Thyroid gland (tissue), 4 donors: ENCODE measurements around the gene VAMP5.

Experiments
- CTCF ChIP-seq, 6 experiments: fragments of 200-600 bp in 3 of 6; fragments of 450-650 bp in 3 of 6; sonication (generic) in 3 of 6; IDR thresholded peaks; one replicate each; pipeline ENCODE4 v1.5.1; 2016 to 2019; ENCODE audit warnings: antibody characterized with exemption in 6 of 6, mild to moderate bottlenecking in 2 of 6, inconsistent platforms in 1 of 6, moderate library complexity in 1 of 6
- POLR2A ChIP-seq, 2 donors: fragments of 450-650 bp; IDR thresholded peaks; one replicate each; pipeline ENCODE4 v1.6.1; 2017; ENCODE audit warnings: antibody characterized with exemption in 2 of 2, mild to moderate bottlenecking in 2 of 2, moderate library complexity in 1 of 2

- TF ChIP-seq CTCF (IDR thresholded peaks at IDR 0.05) (no peak), POLR2A (IDR thresholded peaks at IDR 0.05) (no peak)
These were observed 5.0 kb downstream of the VAMP5 start for GRCh38 chr2:85589181-85589580.
